Muscle of leg (tissue), 11 donors: ENCODE results near the gene FITM1. TPM values are rescaled to one million over a fixed set of nuclear protein-coding genes. Genes with fewer than 3 reads are reported as not detected.
A peak's percentile ranks its signal among the peaks of the same experiment; 100 is the strongest.

ENCODE experiments used
- DNase-seq: peaks from one replicate; pipeline ENCODE4 v3.0.0; 2013
- H3K27ac ChIP-seq: one replicate; pipeline ENCODE4 v1.5.1; 2013; ENCODE audit warnings: mild to moderate bottlenecking, low read length, control low read depth
- H3K27me3 ChIP-seq: one replicate; pipeline ENCODE4 v1.6.1; 2013; ENCODE audit warnings: low read length; ENCODE audit not compliant: control insufficient read depth, insufficient read depth
- H3K36me3 ChIP-seq: one replicate; pipeline ENCODE4 v1.6.1; 2013; ENCODE audit warnings: low read length; ENCODE audit not compliant: control insufficient read depth, insufficient read depth
- H3K4me1 ChIP-seq: one replicate; pipeline ENCODE4 v1.6.1; 2013; ENCODE audit warnings: low read length; ENCODE audit not compliant: control insufficient read depth, insufficient read depth
- H3K4me3 ChIP-seq: one replicate; pipeline ENCODE4 v1.5.1; 2013; ENCODE audit warnings: low read length, control low read depth
- H3K9me3 ChIP-seq: replicated peaks from 2 replicates; pipeline ENCODE4 v1.6.1; 2013; ENCODE audit warnings: low read depth, low read length; ENCODE audit not compliant: control insufficient read depth
- WGBS: methylation state at CpG from one replicate; pipeline ENCODE4 v1.1.5; 2013; ENCODE audit warnings: missing lambda C conversion rate; ENCODE audit not compliant: insufficient coverage; 5-methylcytosine and 5-hydroxymethylcytosine counted together
- polyA plus RNA-seq, 8 donors: library from polyadenylated mRNA; unstranded; fragments of 120-200 nt; gene quantifications; one replicate each; pipeline versions ENCODE4 v1.2.1 to v1.2.3, GENCODE V29; 2013; ENCODE audit warnings: inconsistent platforms in 1 of 8, low replicate concordance in 1 of 8; ENCODE audit not compliant: insufficient read length in 8 of 8, insufficient read depth in 1 of 8
- total RNA-seq: library from RNA; stranded (reverse); fragments of 120-200 nt; gene quantifications from one replicate; pipeline ENCODE4 v1.2.4, GENCODE V29; 2013

Gene FITM1
- total and polyA plus RNA-seq, 9 donors, result 80.7 to 170 (median 127) TPM

- Histone ChIP-seq H3K27me3 (no peaks in the 10 kb centered on the region), H3K9me3 (no peaks in the 10 kb centered on the region), H3K4me3 (no peak overlapping the region), H3K27ac (peak overlapping the region; percentile 55), H3K36me3 (peaks cover 37% of the 10 kb centered on the region), H3K4me1 (peaks cover 51% of the 10 kb centered on the region)
- WGBS, result 75% methylated on average over 5 of the region's 13 CpGs
- no peak for DNase-seq
Measured at GRCh38 chr14:24138396-24139271, 8.2 kb downstream of the FITM1 start.

GRCh38 chr14:24139272-24139934 is 8.9 kb downstream of the FITM1 start:
- Histone ChIP-seq H3K9me3 (no peaks in the 10 kb centered on the region), H3K27ac (peak overlapping the region; percentile 55), H3K4me3 (no peak overlapping the region), H3K36me3 (peaks cover 43% of the 10 kb centered on the region), H3K27me3 (no peaks in the 10 kb centered on the region), H3K4me1 (peaks cover 51% of the 10 kb centered on the region)
- 71% methylated on average over 1 of the region's 9 CpGs for WGBS
- no peak for DNase-seq

DNA sequence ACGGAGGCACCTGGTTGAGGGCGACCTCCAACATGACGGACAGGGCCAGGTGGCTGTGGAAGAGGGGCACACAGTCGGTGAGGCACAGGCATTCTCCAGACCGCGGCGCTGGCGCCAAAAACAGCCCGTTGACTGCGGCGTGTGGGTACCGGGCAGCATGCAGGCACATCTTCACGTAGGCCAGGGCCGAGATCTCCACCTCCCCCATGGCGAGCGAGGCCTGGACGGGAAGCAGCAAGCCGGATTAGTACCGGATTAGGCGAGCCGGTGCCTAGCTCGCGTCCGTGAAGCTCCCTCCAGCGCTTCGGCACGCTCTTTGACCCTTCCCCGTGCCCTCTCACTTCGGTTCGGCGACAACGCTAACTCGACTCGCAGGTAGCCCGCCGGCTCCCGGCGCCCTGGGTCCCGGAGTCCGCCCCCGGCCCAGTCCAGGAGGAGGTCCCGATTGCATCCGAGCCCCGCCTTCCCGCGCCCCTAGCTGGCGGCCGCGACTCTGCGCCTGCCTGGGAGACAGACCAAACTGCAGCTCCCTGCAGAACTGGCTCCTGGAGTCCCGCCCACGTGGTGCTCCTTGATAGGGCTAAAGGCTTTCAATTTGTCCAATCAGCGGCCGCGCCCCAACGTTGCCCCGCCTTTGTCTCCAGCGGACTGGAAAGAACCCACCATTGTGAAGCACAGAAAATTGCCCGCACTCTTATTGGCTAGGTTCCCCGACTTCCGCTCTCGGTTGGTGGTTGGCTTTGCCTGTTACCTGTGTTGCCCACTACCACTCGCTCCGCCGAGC is 10.8 kb downstream of the FITM1 start, which contains the start of gene EMC9:
Gene EMC9 (minus strand): TSS at position 495 of the 784 bp plus-strand sequence. CDS start 287 bp downstream, at position 208.
- Histone ChIP-seq H3K4me1 (peaks cover 60% of the 10 kb centered on the region), H3K9me3 (no peaks in the 10 kb centered on the region), H3K36me3 (peaks cover 54% of the 10 kb centered on the region), H3K27me3 (no peaks in the 10 kb centered on the region), H3K27ac (peak within 1 kb of the TSS; percentile 99), H3K4me3 (peak within 1 kb of the TSS; percentile 94)
- WGBS, result under 1% methylated on average over 65 of the region's 65 CpGs
- peak; percentile 100 for DNase-seq

- no peaks in the 10 kb centered on the region for H3K9me3 ChIP-seq
- no CpG with 5 or more reads among the region's 2 CpGs for WGBS
- no peaks in the 10 kb centered on the region for H3K27me3 ChIP-seq
- peaks cover 39% of the 10 kb centered on the region for H3K36me3 ChIP-seq
- H3K27ac ChIP-seq, result no peak overlapping the region
- H3K4me3 ChIP-seq, result no peak overlapping the region
- DNase-seq, result no peak
- peaks cover 49% of the 10 kb centered on the region for H3K4me1 ChIP-seq
Measured at GRCh38 chr14:24143511-24143910, 13.1 kb downstream of the FITM1 start.

DNA sequence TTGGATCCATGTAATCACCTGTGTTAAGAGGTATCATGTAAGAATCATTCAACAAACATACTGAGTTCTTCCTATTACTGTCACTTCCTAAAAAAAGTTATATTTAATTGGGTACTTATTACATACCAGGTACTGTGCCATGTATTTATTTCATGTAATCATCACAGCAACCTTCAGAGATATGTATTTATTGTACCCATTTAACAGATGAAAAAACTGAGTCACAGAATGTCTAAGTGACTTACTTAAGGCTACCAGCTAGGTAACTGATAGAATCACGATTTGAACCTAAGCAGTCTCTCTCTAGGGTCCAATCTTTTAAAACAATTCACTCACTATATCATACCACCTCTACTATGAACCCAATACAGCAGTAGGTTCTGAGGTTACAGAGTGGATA is 14.0 kb downstream of the FITM1 start:
- Histone ChIP-seq H3K27ac (no peak overlapping the region), H3K9me3 (no peaks in the 10 kb centered on the region), H3K4me1 (peaks cover 43% of the 10 kb centered on the region), H3K36me3 (peaks cover 39% of the 10 kb centered on the region), H3K27me3 (no peaks in the 10 kb centered on the region), H3K4me3 (no peak overlapping the region)
- WGBS, result no CpG with 5 or more reads among the region's 1 CpG
- peak; percentile 1 for DNase-seq

DNA sequence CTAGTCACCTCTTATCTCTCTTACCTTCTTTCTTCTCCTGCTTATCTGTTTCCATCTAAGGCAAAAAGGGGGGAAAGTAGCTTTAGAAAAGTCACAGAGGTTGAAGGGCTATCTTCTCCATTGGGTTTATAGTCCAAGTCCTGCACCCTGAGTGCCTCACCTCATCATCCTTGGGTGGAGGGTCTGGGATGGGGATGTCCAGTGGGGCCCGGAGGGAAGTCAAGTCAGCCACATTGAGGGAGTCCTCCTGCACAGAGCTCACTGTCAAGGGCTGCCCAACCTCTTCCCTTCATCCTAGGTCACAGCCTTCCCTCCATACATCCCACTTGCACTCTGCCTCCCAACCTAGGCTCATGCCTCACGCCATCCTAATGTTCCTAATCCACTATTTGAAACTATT is 14.8 kb downstream of the FITM1 start:
- H3K27ac ChIP-seq, result no peak overlapping the region
- DNase-seq, result no peak
- WGBS, result no CpG with 5 or more reads among the region's 2 CpGs
- H3K4me3 ChIP-seq, result no peak overlapping the region
- H3K9me3 ChIP-seq, result no peaks in the 10 kb centered on the region
- peaks cover 44% of the 10 kb centered on the region for H3K36me3 ChIP-seq
- no peaks in the 10 kb centered on the region for H3K27me3 ChIP-seq
- peaks cover 38% of the 10 kb centered on the region for H3K4me1 ChIP-seq

- WGBS, result 40% methylated on average over 1 of the region's 9 CpGs
- Histone ChIP-seq H3K36me3 (peaks cover 51% of the 10 kb centered on the region), H3K4me3 (peak overlapping the region; percentile 63), H3K27ac (peak overlapping the region; percentile 97), H3K4me1 (peaks cover 32% of the 10 kb centered on the region), H3K27me3 (no peaks in the 10 kb centered on the region), H3K9me3 (no peaks in the 10 kb centered on the region)
- DNase-seq, result no peak
Measured at GRCh38 chr14:24145690-24146452, 15.4 kb downstream of the FITM1 start.

DNA sequence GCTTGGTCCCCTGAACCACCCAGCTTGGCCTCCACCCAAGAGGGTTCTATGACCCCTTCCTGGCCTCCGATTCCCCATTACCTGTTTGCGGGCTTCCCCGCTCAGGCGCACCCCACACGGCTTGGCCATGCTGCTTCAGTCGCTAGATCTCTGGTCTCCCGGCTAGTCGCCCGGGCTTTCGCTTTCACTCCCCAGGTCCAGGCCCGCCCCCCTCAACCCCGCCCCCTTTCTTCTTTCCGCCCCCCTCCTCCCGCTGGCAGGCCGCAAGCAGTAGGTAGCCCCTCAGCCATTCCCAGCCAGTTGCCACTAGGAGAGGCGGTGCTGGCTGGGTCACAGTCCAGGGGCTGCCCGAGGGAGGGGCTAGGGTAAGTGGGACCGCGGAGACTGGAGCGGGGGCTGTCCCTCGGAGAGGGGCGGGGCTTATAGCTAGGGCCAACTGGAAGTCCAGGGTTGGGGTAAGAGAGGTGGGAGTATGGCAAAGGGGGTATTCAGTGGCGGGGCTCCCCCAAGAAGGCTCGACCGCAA is 16.1 kb downstream of the FITM1 start, which contains the start of gene PSME2:
Gene PSME2 (minus strand): TSS at position 158 of the 525 bp plus-strand sequence. CDS start 29 bp downstream, at position 129.
- Histone ChIP-seq H3K4me1 (peaks cover 32% of the 10 kb centered on the region), H3K36me3 (peaks cover 57% of the 10 kb centered on the region), H3K9me3 (no peaks in the 10 kb centered on the region), H3K27me3 (no peaks in the 10 kb centered on the region), H3K27ac (peak within 1 kb of the TSS; percentile 97), H3K4me3 (peak within 1 kb of the TSS; percentile 63)
- 0% methylated on average over 16 of the region's 25 CpGs for WGBS
- peak; percentile 98 for DNase-seq
